Spinal cord (tissue), 10 donors: ENCODE results near the gene NTMT1. TPM values are rescaled to one million over a fixed set of nuclear protein-coding genes. Genes with fewer than 3 reads are reported as not detected.

Experiments
- DNase-seq, 6 donors: peaks; one replicate each; pipeline versions ENCODE4 v3.0.0 to v3.0.0-alpha.2; 2013 to 2015; ENCODE audit warnings: low spot score in 6 of 6, low read depth in 4 of 6
- H3K27ac ChIP-seq: one replicate; pipeline ENCODE4 v1.5.1; 2013; ENCODE audit warnings: low read depth, low read length, control low read depth
- H3K27me3 ChIP-seq: one replicate; pipeline ENCODE4 v1.6.1; 2013; ENCODE audit warnings: low read length; ENCODE audit not compliant: control insufficient read depth, insufficient read depth
- H3K36me3 ChIP-seq: one replicate; pipeline ENCODE4 v1.6.1; 2013; ENCODE audit warnings: low read length; ENCODE audit not compliant: control insufficient read depth, insufficient read depth
- H3K4me1 ChIP-seq: one replicate; pipeline ENCODE4 v1.6.1; 2013; ENCODE audit warnings: low read length; ENCODE audit not compliant: control insufficient read depth, insufficient read depth
- H3K4me3 ChIP-seq: one replicate; pipeline ENCODE4 v1.5.1; 2013; ENCODE audit warnings: low read depth, low read length, control low read depth
- H3K9me3 ChIP-seq: one replicate; pipeline ENCODE4 v1.6.1; 2013; ENCODE audit warnings: low read length; ENCODE audit not compliant: control insufficient read depth, insufficient read depth
- WGBS: methylation state at CpG from one replicate; pipeline ENCODE4 v1.1.5; 2013; ENCODE audit warnings: missing lambda C conversion rate; ENCODE audit not compliant: insufficient coverage; 5-methylcytosine and 5-hydroxymethylcytosine counted together
- polyA plus RNA-seq, 2 donors: library from polyadenylated mRNA; unstranded; fragments of 120-200 nt; gene quantifications; one replicate each; pipeline ENCODE4 v1.2.1, GENCODE V29; 2013; ENCODE audit not compliant: insufficient read length in 2 of 2
- total RNA-seq, 2 donors: library from RNA; depleted of rRNA in 1 of 2; stranded (reverse); fragments of 120-200 nt in 1 of 2; fragments of >200 nt in 1 of 2; gene quantifications; one replicate each; pipeline versions ENCODE4 v1.2.3 to v1.2.4, GENCODE V29; 2013 to 2014
- donor health status: healthy.

The NTMT1 gene
- total and polyA plus RNA-seq, 4 donors = 15.9 to 39.9 (median 32.4) TPM

DNA sequence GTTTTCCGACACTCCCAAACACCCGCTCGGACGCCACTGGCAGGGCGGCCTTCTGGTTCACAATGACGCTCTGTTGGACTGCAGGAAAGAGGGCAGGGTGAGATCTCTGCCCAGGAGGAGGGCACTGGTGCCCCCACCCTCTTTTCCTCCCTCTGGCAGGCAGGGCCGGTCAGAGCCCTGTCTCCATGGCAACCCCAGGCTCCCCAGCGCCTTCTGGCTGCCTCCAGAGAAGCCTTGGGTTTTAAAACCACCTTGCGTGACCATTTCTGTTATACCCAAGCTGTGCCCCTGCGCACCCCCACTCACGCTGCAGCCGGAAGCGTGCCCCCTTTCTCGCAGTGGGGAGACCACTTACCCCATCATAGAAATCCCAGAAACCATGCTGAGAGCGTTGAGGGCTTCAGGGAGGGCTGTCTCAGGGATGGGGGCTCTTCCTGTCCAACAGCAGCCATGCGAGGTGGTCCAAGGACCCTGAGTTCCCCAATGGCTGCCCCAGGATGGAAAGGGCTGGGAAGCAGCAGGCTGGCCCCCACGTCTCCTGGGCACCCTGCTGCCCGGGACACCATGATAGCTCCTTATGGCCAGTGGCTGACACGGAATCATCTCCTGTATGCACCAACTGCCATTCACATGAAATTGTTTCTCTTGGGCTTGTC, 12.3 kb upstream of the NTMT1 start:
- peak in 5 of 6 donors; percentile 57 to 91 (median 69) for DNase-seq
- WGBS = 18% methylated on average over 18 of the region's 19 CpGs
- Histone ChIP-seq H3K4me3 (peak overlapping the region; percentile 29), H3K36me3 (no peaks in the 10 kb centered on the region), H3K27me3 (peaks cover 2% of the 10 kb centered on the region), H3K27ac (peak overlapping the region; percentile 95), H3K4me1 (peaks cover 65% of the 10 kb centered on the region), H3K9me3 (no peaks in the 10 kb centered on the region)

DNA sequence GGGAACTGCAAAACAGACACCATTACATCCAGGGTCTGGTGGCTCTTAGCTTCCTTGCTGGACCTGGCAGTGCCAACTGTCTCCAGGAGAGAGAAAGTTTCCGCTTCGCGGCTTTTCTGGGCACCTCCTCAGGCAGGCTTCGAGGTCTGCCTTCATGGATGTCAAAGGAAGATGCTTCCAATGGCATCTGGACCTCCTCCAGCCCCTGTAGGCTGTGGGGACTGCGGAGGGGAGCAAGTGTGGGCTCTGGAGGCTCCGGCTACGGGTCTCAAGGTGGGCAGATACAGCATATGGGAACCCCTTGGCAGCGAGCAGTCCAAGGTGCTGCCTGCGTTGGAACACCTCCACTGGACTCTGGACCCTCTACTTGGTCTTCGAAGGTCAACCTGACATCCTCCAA, 11.0 kb upstream of the NTMT1 start:
- DNase-seq = no peak
- 76% methylated on average over 9 of the region's 10 CpGs for WGBS
- Histone ChIP-seq H3K9me3 (no peaks in the 10 kb centered on the region), H3K4me3 (no peak overlapping the region), H3K27me3 (no peaks in the 10 kb centered on the region), H3K27ac (no peak overlapping the region), H3K36me3 (no peaks in the 10 kb centered on the region), H3K4me1 (peaks cover 60% of the 10 kb centered on the region)

DNA sequence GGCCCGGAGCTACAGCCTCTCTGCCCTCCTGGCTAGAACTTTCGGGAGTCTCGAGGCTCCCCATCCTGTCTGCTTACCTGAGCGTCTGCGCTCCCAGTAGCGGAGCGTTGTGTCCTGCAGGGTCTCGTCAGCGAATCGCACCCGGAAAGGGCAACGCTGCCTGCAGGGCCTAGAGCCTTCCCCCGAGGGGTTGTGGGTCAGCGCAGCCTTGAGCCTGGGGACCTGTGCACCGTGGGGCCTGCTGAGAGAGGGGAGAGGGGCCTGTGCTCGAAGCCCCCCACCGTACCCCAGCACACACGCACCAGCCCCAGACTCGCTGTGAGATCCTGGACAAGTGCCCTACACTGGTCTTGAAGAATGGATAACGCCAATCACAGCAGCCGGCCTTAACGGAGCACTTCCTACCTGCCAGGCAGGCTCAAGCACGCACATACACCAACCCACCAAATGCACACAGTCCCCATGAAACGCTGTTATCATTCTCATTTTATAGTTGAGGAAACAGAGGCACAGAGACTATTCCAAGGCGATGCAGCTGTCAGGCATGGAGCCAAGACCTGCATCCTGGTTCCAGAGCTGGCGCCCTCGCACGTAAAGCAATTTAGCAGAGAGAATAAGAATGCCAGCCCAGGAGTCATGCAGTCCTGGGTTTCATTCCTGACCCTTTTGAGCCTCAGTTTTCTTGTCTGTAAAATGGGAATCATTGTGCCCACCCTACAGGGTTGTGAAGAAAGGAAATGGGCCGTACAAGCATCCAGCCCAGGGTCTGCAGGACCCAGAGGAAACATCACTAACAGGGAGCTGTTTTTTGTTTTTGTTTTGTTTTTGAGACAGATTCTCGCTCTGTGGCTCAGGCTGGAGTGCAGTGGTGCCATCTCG, 10.3 kb upstream of the NTMT1 start:
- Histone ChIP-seq H3K27me3 (peaks cover under 1% of the 10 kb centered on the region), H3K4me3 (no peak overlapping the region), H3K27ac (no peak overlapping the region), H3K36me3 (no peaks in the 10 kb centered on the region), H3K9me3 (no peaks in the 10 kb centered on the region), H3K4me1 (peaks cover 61% of the 10 kb centered on the region)
- DNase-seq = no peak
- WGBS = 83% methylated on average over 28 of the region's 31 CpGs

DNA sequence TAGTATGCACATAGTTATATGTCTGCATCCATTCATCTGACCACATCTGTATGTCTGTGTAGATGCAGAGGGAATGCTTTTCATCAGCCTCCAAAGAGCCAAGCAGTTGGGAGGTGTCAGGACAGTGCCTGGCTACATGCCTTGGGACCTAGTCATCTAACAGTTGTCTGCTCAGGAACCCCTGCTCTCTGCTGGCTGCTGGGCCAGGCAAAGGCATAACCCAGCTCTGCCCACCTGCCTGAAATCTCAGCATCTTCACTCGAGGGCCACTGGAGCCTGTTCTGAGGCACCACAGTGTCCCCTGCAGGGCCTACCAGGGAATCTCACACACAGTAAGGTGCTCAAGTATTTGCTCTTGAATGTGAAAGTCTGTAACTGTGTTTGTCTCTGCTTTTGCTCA, 8.8 kb upstream of the NTMT1 start:
- Histone ChIP-seq H3K9me3 (no peaks in the 10 kb centered on the region), H3K27ac (no peak overlapping the region), H3K27me3 (peaks cover 6% of the 10 kb centered on the region), H3K4me1 (peaks cover 53% of the 10 kb centered on the region), H3K36me3 (no peaks in the 10 kb centered on the region), H3K4me3 (no peak overlapping the region)
- DNase-seq = no peak
- 0% methylated on average over 1 of the region's 1 CpG for WGBS

- Histone ChIP-seq H3K27me3 (peaks cover 6% of the 10 kb centered on the region), H3K4me3 (peak overlapping the region; percentile 33), H3K9me3 (no peaks in the 10 kb centered on the region), H3K27ac (no peak overlapping the region), H3K4me1 (peaks cover 25% of the 10 kb centered on the region), H3K36me3 (no peaks in the 10 kb centered on the region)
- under 1% methylated on average over 79 of the region's 82 CpGs for WGBS
- peak in 2 of 6 donors; percentile 75 to 84 for DNase-seq
Observed at GRCh38 chr9:129619787-129620668, 5.9 kb upstream of the NTMT1 start.

DNA sequence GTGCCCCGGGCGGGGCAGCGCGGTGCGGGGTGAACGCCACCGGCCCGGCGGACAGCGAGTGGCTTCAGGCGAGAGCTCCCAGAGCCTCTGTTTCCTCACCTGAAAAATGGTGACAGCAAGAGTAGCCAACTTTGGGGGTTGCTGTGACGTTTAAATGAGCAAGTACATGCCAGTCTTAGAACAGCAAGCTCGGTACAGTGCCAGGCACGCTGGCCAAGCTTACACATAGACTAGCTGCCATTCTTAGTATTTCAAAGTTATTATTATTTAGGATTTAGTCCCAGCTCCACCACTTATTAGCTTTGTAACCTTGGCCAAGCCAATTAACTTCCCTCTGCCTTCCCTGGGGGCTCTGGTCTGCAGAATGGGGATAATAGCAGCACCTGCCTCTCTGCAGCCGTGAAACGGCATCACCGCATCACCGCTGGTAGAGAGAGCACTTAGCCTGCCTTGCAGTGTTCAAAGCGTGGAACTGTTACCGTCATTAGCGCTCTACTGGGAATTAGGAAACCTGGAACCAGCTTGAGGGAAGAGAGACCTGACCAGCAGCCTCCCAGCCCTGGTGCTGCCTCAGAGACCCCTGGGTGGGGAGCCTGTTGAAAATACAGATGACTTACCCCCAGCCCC, 5.2 kb upstream of the NTMT1 start, which contains the start of gene C9orf50:
Gene C9orf50, minus strand, starts transcription at position 433 of the 627 bp plus-strand sequence. CDS start 527 bp downstream, outside the sequence.
- H3K9me3 ChIP-seq = no peaks in the 10 kb centered on the region
- H3K27me3 ChIP-seq = peaks cover 6% of the 10 kb centered on the region
- peaks cover 25% of the 10 kb centered on the region for H3K4me1 ChIP-seq
- no peaks in the 10 kb centered on the region for H3K36me3 ChIP-seq
- no peak within 1 kb of the TSS for H3K27ac ChIP-seq
- peak within 1 kb of the TSS; percentile 33 for H3K4me3 ChIP-seq
- DNase-seq = peak in 1 of 6 donors; percentile 73
- 8% methylated on average over 19 of the region's 21 CpGs for WGBS

- peaks cover 6% of the 10 kb centered on the region for H3K27me3 ChIP-seq
- no peak overlapping the region for H3K27ac ChIP-seq
- no peaks in the 10 kb centered on the region for H3K9me3 ChIP-seq
- no peak for DNase-seq
- 83% methylated on average over 2 of the region's 6 CpGs for WGBS
- H3K4me1 ChIP-seq = peaks cover 44% of the 10 kb centered on the region
- no peak overlapping the region for H3K4me3 ChIP-seq
- peaks cover 2% of the 10 kb centered on the region for H3K36me3 ChIP-seq
Observed at GRCh38 chr9:129623331-129623730, 2.6 kb upstream of the NTMT1 start.

DNA sequence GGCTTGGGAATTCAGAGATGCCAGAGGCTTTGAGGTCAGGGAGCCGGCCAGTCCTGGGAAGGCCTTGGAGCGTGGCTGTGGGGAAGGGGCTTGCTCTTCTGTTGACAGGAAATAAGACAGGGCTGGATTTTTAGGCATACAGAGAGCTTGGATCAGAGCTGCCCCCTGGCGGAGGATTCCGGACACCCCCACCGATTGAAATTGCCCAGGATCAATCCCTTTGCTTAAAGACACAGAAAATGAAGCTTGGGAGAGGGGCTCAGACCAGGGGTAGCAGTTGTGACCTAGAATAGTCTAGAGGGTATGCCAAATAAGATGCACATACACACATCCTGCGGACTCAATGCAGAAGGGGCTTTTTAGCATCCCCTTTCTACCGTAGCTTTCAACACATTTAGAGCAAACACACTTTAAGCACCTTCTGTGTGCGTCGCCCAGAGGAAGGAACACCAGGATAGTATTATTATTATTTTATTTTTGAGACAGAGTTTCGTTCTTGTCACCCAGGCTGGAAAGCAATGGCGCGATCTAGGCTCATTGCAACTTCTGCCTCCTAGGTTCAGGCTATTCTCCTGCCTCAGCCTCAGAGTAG, 1.7 kb upstream of the NTMT1 start:
- Histone ChIP-seq H3K27ac (no peak overlapping the region), H3K9me3 (no peaks in the 10 kb centered on the region), H3K27me3 (peaks cover 6% of the 10 kb centered on the region), H3K4me1 (peaks cover 48% of the 10 kb centered on the region), H3K4me3 (no peak overlapping the region), H3K36me3 (peaks cover 7% of the 10 kb centered on the region)
- peak in 1 of 6 donors; percentile 68 for DNase-seq
- WGBS = 42% methylated on average over 7 of the region's 12 CpGs
